ENCODE results near the gene PAK3.

Gene PAK3

GRCh38 chrX:111264385-111264784 lies 168.4 kb downstream of the PAK3 start:
- no peak for DNase-seq

DNA sequence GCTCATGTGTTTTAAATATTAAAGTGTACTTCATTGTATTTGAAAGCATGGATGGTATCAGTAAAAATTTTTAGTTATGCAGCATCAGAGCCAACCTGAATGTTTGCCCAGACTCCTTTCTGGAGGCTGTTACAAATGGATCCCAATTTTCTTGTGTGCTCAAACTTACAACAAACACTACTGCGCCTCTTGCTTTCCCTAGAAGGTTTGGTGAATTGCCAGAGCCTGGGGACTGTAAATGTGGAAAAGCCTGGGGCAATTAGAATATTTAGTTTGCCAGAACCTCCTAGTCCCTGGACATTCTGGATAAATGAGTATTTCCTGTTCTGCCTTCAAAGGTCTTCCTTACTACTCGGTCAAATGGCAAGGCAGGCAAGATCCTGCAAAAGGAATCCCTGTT lies 169.5 kb downstream of the PAK3 start:
- DNase-seq, result no peak

GRCh38 chrX:111268506-111268905 lies 172.5 kb downstream of the PAK3 start:
- no peak for DNase-seq

DNA sequence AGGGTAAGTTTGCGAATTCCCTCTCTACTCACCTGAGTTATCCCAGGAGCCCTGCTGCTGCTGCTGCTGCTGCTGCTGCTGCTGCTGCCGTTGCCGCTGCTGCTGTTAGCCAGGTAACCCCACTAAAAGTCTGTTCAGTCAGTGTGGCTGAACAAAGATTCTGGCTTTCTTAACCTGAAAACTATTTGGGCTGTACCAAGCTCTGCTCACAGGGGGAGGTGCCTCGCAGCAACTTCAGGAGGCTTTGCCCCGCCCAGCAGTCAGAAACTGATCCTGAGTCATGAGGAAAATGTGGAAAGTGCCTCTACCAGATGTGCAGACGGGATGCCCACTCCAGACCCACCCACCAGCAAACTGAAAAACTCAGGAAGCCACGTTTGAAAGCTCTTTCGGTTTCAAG lies 174.3 kb downstream of the PAK3 start, which contains the start of gene CAPN6:
CAPN6 (minus strand) TSS at position 145 of the 400 bp plus-strand sequence. CDS start 6,547 bp downstream, outside the sequence.
- no peak for DNase-seq
